GM06990 (cell line): ENCODE data around the gene YRDC.

Source experiments
- DNase-seq: peaks from one replicate; pipeline ENCODE4 v3.0.0-alpha.2; 2011; ENCODE audit not compliant: insufficient read length; ENCODE audit errors: extremely low read depth
- H3K27me3 ChIP-seq: replicated peaks from 2 replicates; pipeline ENCODE4 v1.6.0; 2011; ENCODE audit warnings: low read length; ENCODE audit not compliant: control insufficient read depth, insufficient read depth
- H3K36me3 ChIP-seq: 2 replicates; pipeline ENCODE4 v1.5.1; 2011; ENCODE audit warnings: low read length; ENCODE audit not compliant: control insufficient read depth, insufficient read depth
- H3K4me3 ChIP-seq: replicated peaks from 2 replicates; pipeline ENCODE4 v1.5.1; 2011; ENCODE audit warnings: low read depth, mild to moderate bottlenecking, control low read depth, low read length
- TF ChIP-seq, protein P1 (sequence below): IDR thresholded peaks from 2 replicates; pipeline ENCODE4 v1.5.1; 2011; ENCODE audit warnings: low read length, control low read depth, mild to moderate bottlenecking, inconsistent platforms; ENCODE audit not compliant: insufficient read depth, poor library complexity, severe bottlenecking

The YRDC gene

DNA sequence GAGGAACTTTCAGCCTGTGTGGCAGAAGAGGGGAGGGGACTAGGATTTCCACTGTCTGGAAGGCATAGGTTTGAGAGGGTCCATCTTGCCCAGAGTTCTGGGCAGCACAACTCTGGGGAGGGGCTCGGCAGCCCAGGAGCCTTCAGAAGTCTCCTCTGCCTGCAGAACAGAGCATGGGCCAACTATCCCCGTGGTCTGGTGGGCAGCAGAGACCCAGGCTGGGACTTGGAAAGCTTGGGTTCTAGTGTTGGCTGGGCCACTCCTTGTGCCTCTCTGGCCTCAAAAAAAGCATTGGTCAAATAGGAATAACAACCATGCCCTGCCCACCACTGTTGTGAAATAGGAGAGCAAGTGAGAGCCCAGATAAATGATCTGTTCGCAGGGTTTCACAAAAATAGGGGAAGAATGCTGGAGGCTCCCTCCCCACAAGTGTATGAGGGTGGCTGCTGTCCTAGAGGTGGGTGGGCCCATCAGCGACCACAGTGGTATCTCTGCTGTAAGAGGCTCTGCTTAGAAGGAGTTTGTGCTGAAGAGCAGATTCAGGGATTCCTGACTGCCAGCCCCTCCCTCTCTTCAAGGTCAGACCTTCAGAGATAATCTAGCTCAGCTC lies 52.0 kb downstream of the YRDC start:
- Histone ChIP-seq H3K4me3 (no peak overlapping the region), H3K27me3 (peaks cover 5% of the 10 kb centered on the region), H3K36me3 (no peaks in the 10 kb centered on the region)
- TF ChIP-seq, protein P1, sequence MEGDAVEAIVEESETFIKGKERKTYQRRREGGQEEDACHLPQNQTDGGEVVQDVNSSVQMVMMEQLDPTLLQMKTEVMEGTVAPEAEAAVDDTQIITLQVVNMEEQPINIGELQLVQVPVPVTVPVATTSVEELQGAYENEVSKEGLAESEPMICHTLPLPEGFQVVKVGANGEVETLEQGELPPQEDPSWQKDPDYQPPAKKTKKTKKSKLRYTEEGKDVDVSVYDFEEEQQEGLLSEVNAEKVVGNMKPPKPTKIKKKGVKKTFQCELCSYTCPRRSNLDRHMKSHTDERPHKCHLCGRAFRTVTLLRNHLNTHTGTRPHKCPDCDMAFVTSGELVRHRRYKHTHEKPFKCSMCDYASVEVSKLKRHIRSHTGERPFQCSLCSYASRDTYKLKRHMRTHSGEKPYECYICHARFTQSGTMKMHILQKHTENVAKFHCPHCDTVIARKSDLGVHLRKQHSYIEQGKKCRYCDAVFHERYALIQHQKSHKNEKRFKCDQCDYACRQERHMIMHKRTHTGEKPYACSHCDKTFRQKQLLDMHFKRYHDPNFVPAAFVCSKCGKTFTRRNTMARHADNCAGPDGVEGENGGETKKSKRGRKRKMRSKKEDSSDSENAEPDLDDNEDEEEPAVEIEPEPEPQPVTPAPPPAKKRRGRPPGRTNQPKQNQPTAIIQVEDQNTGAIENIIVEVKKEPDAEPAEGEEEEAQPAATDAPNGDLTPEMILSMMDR = no peak
- no peak for DNase-seq

DNA sequence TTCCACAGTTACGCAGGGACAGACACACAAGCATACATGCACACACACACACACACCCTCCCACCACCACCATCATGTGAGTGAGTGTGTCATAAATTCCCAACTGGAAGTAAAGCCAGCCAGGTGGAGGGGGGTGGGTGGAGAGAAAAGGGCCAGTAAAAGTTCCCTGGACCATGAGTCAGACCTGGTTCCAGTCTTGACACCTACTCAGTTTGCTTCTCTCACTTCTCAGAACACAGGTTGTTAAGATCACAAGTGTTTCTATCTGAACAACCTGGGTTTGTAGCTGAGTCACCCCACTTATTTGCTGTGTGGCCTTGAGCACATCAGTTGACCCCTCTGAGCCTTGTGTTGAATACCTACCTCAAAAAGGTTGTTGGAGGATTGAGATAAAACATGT lies 52.7 kb downstream of the YRDC start:
- TF ChIP-seq, protein P1 = no peak
- no peak overlapping the region for H3K4me3 ChIP-seq
- H3K27me3 ChIP-seq = peaks cover 5% of the 10 kb centered on the region
- no peak for DNase-seq
- no peaks in the 10 kb centered on the region for H3K36me3 ChIP-seq

DNA sequence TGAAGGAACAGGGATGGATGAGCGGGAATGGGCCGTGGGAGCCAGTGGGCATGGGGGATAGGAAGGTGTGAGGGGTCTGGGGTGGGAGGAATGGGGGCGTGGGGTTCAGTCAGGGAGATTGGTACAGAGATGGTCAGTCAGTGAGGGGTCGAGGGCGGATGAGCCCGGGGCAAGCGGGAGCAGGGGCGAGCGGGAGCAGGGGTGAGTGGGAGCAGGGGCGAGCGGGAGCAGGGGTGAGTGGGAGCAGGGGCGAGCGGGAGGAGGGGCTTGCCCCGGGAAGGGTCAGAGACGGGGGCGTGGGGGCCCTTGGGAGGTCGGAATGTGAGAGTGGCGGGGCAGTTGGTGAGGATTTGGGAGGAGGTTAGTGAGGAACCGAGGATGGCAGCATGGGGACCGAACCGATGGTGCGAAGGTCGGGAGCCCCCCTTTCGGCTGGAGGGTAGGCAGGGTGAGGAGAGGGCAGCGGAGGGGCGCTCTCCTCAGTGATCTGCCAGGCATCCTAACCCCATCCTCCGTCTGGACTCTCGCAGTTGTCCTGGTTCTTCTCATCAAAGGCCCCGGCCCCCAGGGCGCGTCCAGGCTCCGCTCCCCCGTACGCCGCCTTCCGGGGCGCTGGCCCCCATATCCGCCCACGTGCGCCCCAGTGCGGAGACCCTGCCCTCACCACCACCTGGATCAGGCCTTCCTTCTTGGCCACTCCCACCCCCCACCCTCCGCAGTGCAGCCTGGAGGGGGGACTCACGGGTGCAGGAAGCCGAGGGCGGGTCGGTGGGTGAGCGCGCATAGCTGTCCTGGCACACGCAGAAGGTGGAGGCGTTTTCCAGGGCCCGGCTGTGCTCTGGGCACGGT lies 54.3 kb downstream of the YRDC start:
- peak overlapping the region; percentile 30; the same call in 1 of the 2 replicates for H3K4me3 ChIP-seq
- H3K36me3 ChIP-seq = no peaks in the 10 kb centered on the region
- no peak for DNase-seq
- H3K27me3 ChIP-seq = peaks cover 5% of the 10 kb centered on the region
- TF ChIP-seq, protein P1 = no peak
